Breast epithelium (tissue), 4 donors: ENCODE results near the gene EEF1A2. TPM values are rescaled to one million over a fixed set of nuclear protein-coding genes. Genes with fewer than 3 reads are reported as not detected.

Experiments
- DNase-seq, 2 donors: peaks; one replicate each; pipeline ENCODE4 v3.0.0-alpha.2; 2019; ENCODE audit warnings: low spot score in 2 of 2
- H3K27ac ChIP-seq, 2 donors: fragments of 200-600 bp; sonication (generic) in 1 of 2; one replicate each; pipeline ENCODE4 v1.5.1; 2016 to 2019; ENCODE audit warnings: mild to moderate bottlenecking in 1 of 2
- H3K27me3 ChIP-seq, 2 donors: fragments of 200-600 bp; sonication (generic) in 1 of 2; one replicate each; pipeline versions ENCODE4 v1.5.1 to v1.6.0; 2017 to 2019; ENCODE audit warnings: control low read depth in 1 of 2, mild to moderate bottlenecking in 1 of 2
- H3K36me3 ChIP-seq: fragments of 200-600 bp; one replicate; pipeline ENCODE4 v1.5.1; 2019
- H3K4me1 ChIP-seq, 2 donors: fragments of 200-600 bp; sonication (generic); one replicate each; pipeline ENCODE4 v1.5.1; 2016 to 2019; ENCODE audit warnings: control low read depth in 1 of 2
- H3K4me3 ChIP-seq, 3 donors: fragments of 200-600 bp; sonication (generic); 1 replicate in 2 of 3; 2 replicates in 1 of 3; pipeline ENCODE4 v1.5.1; 2016 to 2019; ENCODE audit warnings: mild to moderate bottlenecking in 3 of 3, moderate library complexity in 2 of 3
- H3K9me3 ChIP-seq, 2 donors: fragments of 200-600 bp; sonication (generic) in 1 of 2; one replicate each; pipeline ENCODE4 v1.5.1; 2016 to 2019; ENCODE audit warnings: control low read depth in 1 of 2
- POLR2A ChIP-seq: fragments of 450-650 bp; IDR thresholded peaks from one replicate; pipeline ENCODE4 v1.6.1; 2016; ENCODE audit warnings: antibody characterized with exemption, mild to moderate bottlenecking, moderate library complexity
- POLR2AphosphoS5 ChIP-seq, 3 donors: sonication (generic); formaldehyde crosslinking; IDR thresholded peaks; one replicate each; pipeline ENCODE4 v1.6.1; 2017; ENCODE audit warnings: antibody characterized with exemption in 3 of 3
- intact Hi-C: fragments of 100-400 bp; cut with DNase I; formaldehyde crosslinking; loops from one replicate; pipeline ENCODE4 v1.15.1; 2023; ENCODE audit warnings: low total_unique reads
- total RNA-seq, 3 donors: library from RNA; depleted of rRNA; stranded (reverse); fragments of >200 nt; gene quantifications; one replicate each; pipeline ENCODE4 v1.1.0, GENCODE V29; 2016
- TF ChIP-seq, protein P1 (sequence below), 3 donors: fragments of 450-650 bp; IDR thresholded peaks; one replicate each; pipeline ENCODE4 v1.5.1; 2016 to 2017; ENCODE audit warnings: antibody characterized with exemption in 3 of 3, mild to moderate bottlenecking in 3 of 3, moderate library complexity in 3 of 3

The EEF1A2 gene
- total RNA-seq, 3 donors from 2014 or later: 0.48 to 20.6 (median 4.8) TPM

DNA sequence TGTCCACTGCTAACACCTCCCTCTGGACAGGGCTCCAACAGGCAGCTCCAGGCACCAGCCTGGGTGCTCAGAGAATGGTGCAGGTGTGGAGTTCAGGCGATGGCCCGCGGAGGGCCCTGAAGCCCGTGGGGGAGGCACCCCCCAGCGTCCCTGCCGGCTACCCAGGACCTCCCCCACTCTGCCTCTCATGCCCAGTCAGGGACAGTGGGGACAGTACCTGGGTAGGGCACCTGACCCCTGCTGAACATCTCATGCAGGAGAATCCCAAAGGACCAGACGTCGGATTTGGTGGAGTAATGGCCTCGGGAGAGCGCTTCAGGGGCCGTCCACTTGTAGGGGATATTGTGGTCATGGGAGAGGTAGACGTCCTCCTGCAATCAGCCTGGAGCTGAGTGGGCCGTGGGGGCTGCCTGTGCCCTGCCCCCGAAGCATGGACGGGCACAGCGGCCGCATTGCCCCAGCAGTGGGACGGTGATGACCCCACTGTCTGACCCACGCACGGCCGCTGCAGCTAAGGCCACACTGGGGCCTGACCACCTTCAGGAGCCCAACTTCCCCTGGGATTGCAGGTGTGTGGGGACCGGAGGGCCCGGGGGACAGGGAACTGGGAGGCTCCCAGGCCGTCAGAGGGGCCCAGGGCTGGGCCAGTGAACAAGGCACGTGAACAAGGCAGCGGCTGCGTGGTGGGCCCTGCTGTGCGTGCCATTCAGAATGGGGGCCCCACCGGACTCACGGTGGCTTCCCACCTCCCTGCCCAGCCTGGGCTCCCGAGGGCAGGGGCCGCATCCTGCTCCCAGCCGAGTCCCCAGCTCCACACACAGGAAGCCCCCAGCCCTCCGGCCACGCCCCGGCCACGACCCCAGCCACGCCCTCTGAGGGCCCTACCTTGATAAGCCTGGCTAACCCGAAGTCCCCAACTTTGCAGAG is 31.2 kb upstream of the EEF1A2 start:
- DNase-seq: no peak
- H3K36me3 ChIP-seq: no peaks in the 10 kb centered on the region
- no peak overlapping the region for H3K27ac ChIP-seq
- intact Hi-C loops: loop anchor here (10.0 kb wide), 1 partner anchor 105 kb away; no protein-coding TSS in a partner anchor
- no peak overlapping the region for H3K4me3 ChIP-seq
- H3K4me1 ChIP-seq: peaks cover 0 to 10% of the 10 kb centered on the region in 2 donors
- peaks cover 7 to 8% of the 10 kb centered on the region in 2 donors for H3K27me3 ChIP-seq
- no peak for TF ChIP-seq POLR2A
- TF ChIP-seq, protein P1, sequence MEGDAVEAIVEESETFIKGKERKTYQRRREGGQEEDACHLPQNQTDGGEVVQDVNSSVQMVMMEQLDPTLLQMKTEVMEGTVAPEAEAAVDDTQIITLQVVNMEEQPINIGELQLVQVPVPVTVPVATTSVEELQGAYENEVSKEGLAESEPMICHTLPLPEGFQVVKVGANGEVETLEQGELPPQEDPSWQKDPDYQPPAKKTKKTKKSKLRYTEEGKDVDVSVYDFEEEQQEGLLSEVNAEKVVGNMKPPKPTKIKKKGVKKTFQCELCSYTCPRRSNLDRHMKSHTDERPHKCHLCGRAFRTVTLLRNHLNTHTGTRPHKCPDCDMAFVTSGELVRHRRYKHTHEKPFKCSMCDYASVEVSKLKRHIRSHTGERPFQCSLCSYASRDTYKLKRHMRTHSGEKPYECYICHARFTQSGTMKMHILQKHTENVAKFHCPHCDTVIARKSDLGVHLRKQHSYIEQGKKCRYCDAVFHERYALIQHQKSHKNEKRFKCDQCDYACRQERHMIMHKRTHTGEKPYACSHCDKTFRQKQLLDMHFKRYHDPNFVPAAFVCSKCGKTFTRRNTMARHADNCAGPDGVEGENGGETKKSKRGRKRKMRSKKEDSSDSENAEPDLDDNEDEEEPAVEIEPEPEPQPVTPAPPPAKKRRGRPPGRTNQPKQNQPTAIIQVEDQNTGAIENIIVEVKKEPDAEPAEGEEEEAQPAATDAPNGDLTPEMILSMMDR (IDR thresholded peaks at IDR 0.05): no peak
- TF ChIP-seq POLR2AphosphoS5 (IDR thresholded peaks at IDR 0.05): no peak
- no peaks in the 10 kb centered on the region for H3K9me3 ChIP-seq

DNA sequence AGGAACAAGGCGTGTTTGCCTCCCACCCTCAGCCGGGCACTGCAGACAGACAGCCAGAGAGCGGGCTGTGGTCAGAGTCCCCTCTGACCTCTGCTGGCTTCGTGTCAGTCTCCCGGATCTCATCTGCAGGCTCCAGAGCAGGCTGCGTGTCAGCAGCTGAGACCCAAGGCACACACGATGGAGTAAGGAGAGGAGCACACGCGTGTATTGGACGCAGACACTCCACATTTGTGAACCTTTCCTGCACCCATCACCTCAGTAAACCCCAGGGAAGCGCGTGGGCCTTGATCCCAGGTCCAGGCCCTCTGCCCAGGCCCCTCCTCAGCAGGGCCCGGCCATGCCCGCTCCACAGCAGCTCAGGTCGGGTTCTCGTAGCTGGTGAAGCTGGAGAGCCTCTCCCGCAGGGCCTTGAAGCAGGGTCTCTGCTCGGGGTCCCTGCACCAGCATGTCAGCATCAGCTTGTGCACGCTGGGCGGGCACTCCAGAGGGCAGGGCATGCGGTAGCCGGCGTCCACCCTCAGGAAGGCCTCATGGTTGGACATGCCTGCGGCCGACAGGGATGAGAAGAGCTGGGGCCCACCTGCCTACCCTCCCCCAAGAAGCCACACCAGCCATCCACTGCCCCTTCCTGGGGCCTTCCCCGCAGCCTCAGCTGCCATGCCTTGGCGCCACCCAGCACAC is 30.4 kb upstream of the EEF1A2 start:
- intact Hi-C loops: no loop called here
- Histone ChIP-seq H3K4me1 (peaks cover 0 to 4% of the 10 kb centered on the region in 2 donors), H3K36me3 (no peaks in the 10 kb centered on the region), H3K27me3 (peaks cover 4 to 7% of the 10 kb centered on the region in 2 donors), H3K27ac (no peak overlapping the region), H3K9me3 (no peaks in the 10 kb centered on the region), H3K4me3 (no peak overlapping the region)
- no peak for TF ChIP-seq POLR2AphosphoS5 (IDR thresholded peaks at IDR 0.05)
- TF ChIP-seq, protein P1 (IDR thresholded peaks at IDR 0.05): no peak
- no peak for TF ChIP-seq POLR2A
- no peak for DNase-seq

DNA sequence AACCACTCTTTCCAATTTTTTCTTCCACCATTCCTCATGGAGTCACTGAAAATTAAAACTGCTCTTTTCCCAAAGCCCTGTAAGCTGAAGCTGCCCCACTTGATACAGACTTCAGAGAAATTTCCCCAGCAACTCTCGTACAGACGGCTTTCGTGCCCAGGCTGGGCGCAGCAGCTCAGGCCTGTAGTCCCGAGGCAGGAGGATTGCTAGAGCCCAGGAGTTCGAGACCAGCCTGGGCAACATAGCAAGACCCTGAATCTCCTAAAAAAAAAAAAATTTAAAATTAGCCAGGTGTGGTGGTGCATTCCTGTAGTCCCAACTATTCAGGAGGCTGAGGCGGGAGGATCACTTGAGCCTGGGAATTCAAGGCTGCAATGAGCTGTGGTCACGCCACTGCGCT is 28.3 kb upstream of the EEF1A2 start:
- TF ChIP-seq POLR2A (no peak), POLR2AphosphoS5 (IDR thresholded peaks at IDR 0.05) (no peak)
- TF ChIP-seq, protein P1 (IDR thresholded peaks at IDR 0.05): no peak
- Histone ChIP-seq H3K27ac (no peak overlapping the region), H3K4me3 (no peak overlapping the region), H3K9me3 (peaks cover 0 to 9% of the 10 kb centered on the region in 2 donors), H3K36me3 (no peaks in the 10 kb centered on the region), H3K4me1 (peaks cover 0 to 9% of the 10 kb centered on the region in 2 donors), H3K27me3 (peaks cover 0 to 4% of the 10 kb centered on the region in 2 donors)
- intact Hi-C loops: no loop called here
- DNase-seq: no peak

DNA sequence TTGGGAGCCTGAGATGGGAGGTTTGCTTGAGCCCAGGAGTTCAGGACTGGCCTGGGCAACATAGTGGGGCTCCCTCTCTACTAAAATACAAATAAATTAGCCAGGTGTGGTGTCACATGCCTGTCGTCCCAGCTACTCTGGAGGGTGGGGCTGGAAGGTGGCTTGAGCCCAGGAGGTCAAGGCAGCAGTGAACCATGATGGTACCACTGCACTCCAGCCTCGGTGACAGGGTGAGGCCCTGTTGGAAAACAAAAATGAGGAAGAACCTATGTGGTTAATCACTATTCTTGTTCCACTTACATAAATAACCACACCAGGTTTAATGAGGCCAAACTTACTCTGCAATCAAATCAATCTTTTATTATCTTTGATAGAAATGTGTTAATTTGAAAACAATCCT is 27.1 kb upstream of the EEF1A2 start:
- intact Hi-C loops: no loop called here
- DNase-seq: no peak

More for the DNA sequence above, 27.1 kb upstream of the EEF1A2 start:
- H3K4me3 ChIP-seq: no peak overlapping the region
- no peaks in the 10 kb centered on the region for H3K36me3 ChIP-seq
- no peak for TF ChIP-seq POLR2AphosphoS5 (IDR thresholded peaks at IDR 0.05)
- TF ChIP-seq, protein P1 (IDR thresholded peaks at IDR 0.05): no peak
- TF ChIP-seq POLR2A: no peak
- H3K9me3 ChIP-seq: peaks cover 0 to 9% of the 10 kb centered on the region in 2 donors
- peaks cover 0 to 15% of the 10 kb centered on the region in 2 donors for H3K4me1 ChIP-seq
- H3K27ac ChIP-seq: no peak overlapping the region
- H3K27me3 ChIP-seq: peaks cover 0 to 4% of the 10 kb centered on the region in 2 donors
